Measurements from ENCODE around the gene NRAP. TPM values are rescaled to one million over a fixed set of nuclear protein-coding genes. Genes with fewer than 3 reads are reported as not detected.

The NRAP gene
- total and polyA plus RNA-seq, 2 donors (not counting 3 experiments of a cell fraction or from before 2014, with no cell fraction given) = not detected

- Histone ChIP-seq H3K36me3 (ENCODE audit: control insufficient read depth in 2 of 2, extremely low read depth in 1 of 2, insufficient read depth in 2 of 2, low read length in 2 of 2) (no peaks in the 10 kb centered on the region), H3K4me2 (ENCODE audit: insufficient read depth, low read length) (no peak overlapping the region), H3K9me1 (replicated peaks; ENCODE audit: control insufficient read depth, extremely low read depth, insufficient read depth, low read length) (no peaks in the 10 kb centered on the region), H3K79me2 (ENCODE audit: control insufficient read depth, insufficient read depth, low read length) (no peaks in the 10 kb centered on the region), H3K27ac (ENCODE audit: insufficient read depth, low read depth, low read length) (no peak overlapping the region), H3K9ac (replicated peaks; ENCODE audit: extremely low read depth, insufficient read depth, low read length) (no peak overlapping the region), H2AFZ (ENCODE audit: low read depth, low read length) (no peak overlapping the region), H3K9me3 (replicated peaks; ENCODE audit: control insufficient read depth, insufficient read depth, low read length) (no peaks in the 10 kb centered on the region), H4K20me1 (replicated peaks; ENCODE audit: control insufficient read depth, extremely low read depth, insufficient read depth, low read length) (no peaks in the 10 kb centered on the region), H3K27me3 (ENCODE audit: control insufficient read depth in 2 of 2, insufficient read depth in 2 of 2, low read length in 2 of 2) (no peaks in the 10 kb centered on the region), H3K4me1 (ENCODE audit: control insufficient read depth, extremely low read depth, insufficient read depth, low read length) (no peaks in the 10 kb centered on the region), H3K4me3 (replicated peaks in 1 of 3; ENCODE audit: insufficient read depth in 1 of 3, low read depth in 1 of 3, low read length in 3 of 3) (no peak overlapping the region)
- FAIRE-seq = no peak
- no peak for DNase-seq (ENCODE audit: low read depth, low spot score)
- CTCF ChIA-PET = no interaction called here
- dilution Hi-C loops (cut with MboI; ENCODE audit: extremely low pct_ligation_motif_present, low sequenced_read_pairs) (no loop called here), intact Hi-C loops (cut with micrococcal nuclease) (no loop called here)
- TF ChIP-seq MAX (IDR thresholded peaks at IDR 0.05; ENCODE audit: insufficient read depth, insufficient read length) = no peak
- TF ChIP-seq JUN (IDR thresholded peaks at IDR 0.05; ENCODE audit: borderline replicate concordance, insufficient read depth, insufficient read length, low read depth) = no peak
- TF ChIP-seq EZH2 (IDR thresholded peaks at IDR 0.05; ENCODE audit: borderline replicate concordance, low read depth, low read length, severe bottlenecking) = no peak
- TF ChIP-seq FOS (IDR thresholded peaks at IDR 0.05; ENCODE audit: borderline replicate concordance, insufficient read depth, low read length) = no peak
- no peak for TF ChIP-seq POLR2AphosphoS5 (IDR thresholded peaks at IDR 0.05; ENCODE audit: insufficient read depth, low read depth, low read length)
- no peak for TF ChIP-seq POLR2A (IDR thresholded peaks at IDR 0.05; ENCODE audit: low read depth, low read length)
- TF ChIP-seq MYC (IDR thresholded peaks at IDR 0.05; ENCODE audit: low read depth, low read length) = no peak
- no peak for TF ChIP-seq GATA2 (IDR thresholded peaks at IDR 0.05; ENCODE audit: insufficient read depth, insufficient read length, low read depth, low read length)
- no peak for TF ChIP-seq CTCF (IDR thresholded peaks at IDR 0.05; ENCODE audit: extremely low read depth in 1 of 2, insufficient read depth in 1 of 2, low read depth in 1 of 2, low read length in 2 of 2)
- no TSS peak for BruUV-seq (replicated peaks)
- POLR2A ChIA-PET = no interaction called here
Measured at GRCh38 chr10:113626809-113627355, 37.0 kb downstream of the NRAP start.

Measured in endothelial cell of umbilical vein (primary cell).